Neural progenitor cell (in vitro differentiated cells): Measurements from ENCODE around the gene ENC1.

ENCODE experiments used
- CTCF ChIP-seq: fragments of 200-600 bp; sonication (generic); IDR thresholded peaks from 2 replicates; pipeline ENCODE4 v1.5.1; 2017; ENCODE audit warnings: antibody characterized with exemption, mild to moderate bottlenecking
- EZH2 ChIP-seq: fragments of 200-600 bp; sonication (generic); IDR thresholded peaks from 2 replicates; pipeline ENCODE4 v1.6.1; 2017; ENCODE audit warnings: antibody characterized with exemption, mild to moderate bottlenecking, moderate library complexity
- EZH2phosphoT487 ChIP-seq: fragments of 200-600 bp; sonication (generic); IDR thresholded peaks from 2 replicates; pipeline ENCODE4 v1.6.1; 2017; ENCODE audit warnings: antibody characterized with exemption

GRCh38 chr5:74664551-74664950 is 24.0 kb upstream of the ENC1 start:
- no peak for TF ChIP-seq CTCF
- no peak for TF ChIP-seq EZH2
- no peak for TF ChIP-seq EZH2phosphoT487
